IMR-90 (cell line): ENCODE results near the gene RAB27B.

Experiments used
- CTCF ChIP-seq: conservative IDR thresholded peaks from 2 replicates; pipeline ENCODE4 v1.5.1; 2012; ENCODE audit warnings: mild to moderate bottlenecking, low read depth, low read length, improper control_type of control experiment
- MAFK ChIP-seq: IDR thresholded peaks from 2 replicates; pipeline ENCODE4 v1.6.1; 2012; ENCODE audit warnings: low read depth, low read length, improper control_type of control experiment
- NFE2L2 ChIP-seq: fragments of 150-350 bp; IDR thresholded peaks from 2 replicates; pipeline ENCODE4 v1.6.1; 2016; ENCODE audit warnings: low read depth, mild to moderate bottlenecking, low read length
- POLR2A ChIP-seq: IDR thresholded peaks from 2 replicates; pipeline ENCODE4 v1.6.1; 2012; ENCODE audit warnings: mild to moderate bottlenecking, low read depth, low read length

DNA sequence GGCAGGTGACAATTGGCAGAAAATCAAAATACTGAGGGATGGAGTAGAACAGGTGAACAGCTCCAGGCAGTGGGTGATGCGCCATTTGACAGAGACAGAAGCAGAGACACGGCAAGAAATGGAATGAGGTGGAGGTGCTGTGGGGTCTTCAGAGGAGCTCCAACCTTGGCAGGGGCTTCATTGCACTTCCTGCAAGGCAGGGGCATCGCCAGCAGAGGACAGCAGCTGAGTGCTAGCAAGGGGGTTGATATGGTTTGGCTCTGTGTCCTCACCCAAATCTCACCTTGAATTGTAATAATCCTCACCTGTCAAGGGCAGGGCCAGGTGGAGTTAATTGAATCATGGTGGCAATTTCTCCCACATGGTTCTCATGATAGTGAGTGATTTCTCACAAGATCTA lies 88.2 kb downstream of the RAB27B start:
- TF ChIP-seq POLR2A (no peak), CTCF (no peak), NFE2L2 (no peak), MAFK (no peak)
